ENCODE data around the gene MYL10. TPM values are rescaled to one million over a fixed set of nuclear protein-coding genes. Genes with fewer than 3 reads are reported as not detected.

Gene MYL10
- total RNA-seq, 1 experiment from 2014 or later, result not detected

GRCh38 chr7:101612885-101613515, 16.1 kb downstream of the MYL10 start:
- intact Hi-C loops (cut with micrococcal nuclease; ENCODE audit: unreplicated experiment), result no loop called here
- Histone ChIP-seq H3K9me3 (ENCODE audit: insufficient read depth, low read depth) (no peaks in the 10 kb centered on the region), H4K20me1 (ENCODE audit: insufficient read depth) (peaks cover 3% of the 10 kb centered on the region; the same call in 1 of the 2 replicates), H3K4me1 (replicated peaks; ENCODE audit: insufficient read depth) (peaks cover 27% of the 10 kb centered on the region), H3K4me2 (no peak overlapping the region), H3K36me3 (ENCODE audit: low read depth) (no peaks in the 10 kb centered on the region), H2AFZ (no peak overlapping the region), H3K27me3 (ENCODE audit: insufficient read depth, low read depth) (no peaks in the 10 kb centered on the region), H3F3A (ENCODE audit: insufficient read depth, low read depth) (no peaks in the 10 kb centered on the region), H3K79me2 (ENCODE audit: low read depth) (no peaks in the 10 kb centered on the region), H3K9me2 (ENCODE audit: insufficient read depth) (no peaks in the 10 kb centered on the region), H3K4me3 (no peak overlapping the region), H3K27ac (no peak overlapping the region)
- no peak for TF ChIP-seq CTCF (conservative IDR thresholded peaks at IDR 0.05)
- TF ChIP-seq EZH2 (IDR thresholded peaks at IDR 0.05; ENCODE audit: low read depth), result no peak
- BruUV-seq (replicated peaks), result no TSS peak
- no peak for DNase-seq
- ChIA-PET POLR2A (ENCODE audit: unreplicated experiment) (no interaction called here), CTCF (no interaction called here)

- peak; percentile 91 to 93 for DNase-seq
- no peaks in the 10 kb centered on the region for H3K27me3 ChIP-seq (ENCODE audit: insufficient read depth, low read depth)
- intact Hi-C loops (cut with micrococcal nuclease; ENCODE audit: unreplicated experiment), result loop anchor here (10.0 kb wide), 1 partner anchor 516 kb away; no protein-coding TSS in a partner anchor
- H2AFZ ChIP-seq, result no peak overlapping the region
- peaks cover 4% of the 10 kb centered on the region; the same call in 1 of the 2 replicates for H3F3A ChIP-seq (ENCODE audit: insufficient read depth, low read depth)
- BruUV-seq (replicated peaks), result no TSS peak
- H4K20me1 ChIP-seq (ENCODE audit: insufficient read depth), result peaks cover 3% of the 10 kb centered on the region; the same call in 1 of the 2 replicates
- H3K36me3 ChIP-seq (ENCODE audit: low read depth), result no peaks in the 10 kb centered on the region
- H3K4me3 ChIP-seq, result no peak overlapping the region
- no peak overlapping the region for H3K27ac ChIP-seq
- peak overlapping the region; percentile 55 for H3K4me2 ChIP-seq
- no peaks in the 10 kb centered on the region for H3K9me2 ChIP-seq (ENCODE audit: insufficient read depth)
- CTCF ChIA-PET, result interaction anchor here (0.5 to 1.0 kb wide), 3 partner anchors 120 to 516 kb away, joined by 3 to 4 read pairs (median 4); no protein-coding TSS in a partner anchor
- H3K4me1 ChIP-seq (replicated peaks; ENCODE audit: insufficient read depth), result peaks cover 12% of the 10 kb centered on the region
- TF ChIP-seq EZH2 (IDR thresholded peaks at IDR 0.05; ENCODE audit: low read depth), result no peak
- no peak for TF ChIP-seq CTCF (conservative IDR thresholded peaks at IDR 0.05)
- no peaks in the 10 kb centered on the region for H3K79me2 ChIP-seq (ENCODE audit: low read depth)
- POLR2A ChIA-PET (ENCODE audit: unreplicated experiment), result interaction anchor here (0.5 to 0.8 kb wide), 4 partner anchors 24 to 665 kb away, joined by 3 to 7 read pairs (median 5); no protein-coding TSS in a partner anchor
- H3K9me3 ChIP-seq (ENCODE audit: insufficient read depth, low read depth), result no peaks in the 10 kb centered on the region
Measured at GRCh38 chr7:101608772-101609713, 20.1 kb downstream of the MYL10 start.

- POLR2A ChIA-PET (ENCODE audit: unreplicated experiment), result no interaction called here
- intact Hi-C loops (cut with micrococcal nuclease; ENCODE audit: unreplicated experiment), result loop anchor here (10.0 kb wide), 1 partner anchor 518 kb away; no protein-coding TSS in a partner anchor
Measured at GRCh38 chr7:101606498-101606923, 22.6 kb downstream of the MYL10 start.

More at GRCh38 chr7:101606498-101606923, 22.6 kb downstream of the MYL10 start:
- CTCF ChIA-PET, result no interaction called here
- TF ChIP-seq CTCF (conservative IDR thresholded peaks at IDR 0.05), result no peak
- TF ChIP-seq EZH2 (IDR thresholded peaks at IDR 0.05; ENCODE audit: low read depth), result no peak
- Histone ChIP-seq H3K27ac (no peak overlapping the region), H3K9me3 (ENCODE audit: insufficient read depth, low read depth) (no peaks in the 10 kb centered on the region), H3K27me3 (ENCODE audit: insufficient read depth, low read depth) (no peaks in the 10 kb centered on the region), H3K36me3 (ENCODE audit: low read depth) (no peaks in the 10 kb centered on the region), H2AFZ (no peak overlapping the region), H3K4me1 (replicated peaks; ENCODE audit: insufficient read depth) (peaks cover 12% of the 10 kb centered on the region), H3K9me2 (ENCODE audit: insufficient read depth) (no peaks in the 10 kb centered on the region), H4K20me1 (ENCODE audit: insufficient read depth) (peaks cover 3% of the 10 kb centered on the region; the same call in 1 of the 2 replicates), H3K4me3 (no peak overlapping the region), H3K79me2 (ENCODE audit: low read depth) (no peaks in the 10 kb centered on the region), H3K4me2 (no peak overlapping the region), H3F3A (ENCODE audit: insufficient read depth, low read depth) (peaks cover 4% of the 10 kb centered on the region; the same call in 1 of the 2 replicates)
- no TSS peak for BruUV-seq (replicated peaks)
- DNase-seq, result no peak
